ENCODE data around the gene TBPL1.

- no peak for TF ChIP-seq CTCF (IDR thresholded peaks at IDR 0.05)
- no peak for TF ChIP-seq POLR2A (IDR thresholded peaks at IDR 0.05)
Measured at GRCh38 chr6:134015719-134016557, 62.9 kb downstream of the TBPL1 start.

Data from thyroid gland (tissue), 4 donors.